Adrenal gland (tissue), 12 donors: Measurements from ENCODE around the gene MKX. TPM values are rescaled to one million over a fixed set of nuclear protein-coding genes. Genes with fewer than 3 reads are reported as not detected.
A peak's percentile ranks its signal among the peaks of the same experiment; 100 is the strongest.

Source experiments
- DNase-seq, 7 donors: peaks; one replicate each; pipeline ENCODE4 v3.0.0-alpha.2; 2019 to 2020
- H3K27ac ChIP-seq, 5 donors: fragments of 200-600 bp; sonication (generic) in 4 of 5; 1 replicate in 3 of 5; 2 replicates in 2 of 5; pipeline versions ENCODE4 v1.5.1 to v1.8.0; 2016 to 2020; ENCODE audit warnings: mild to moderate bottlenecking in 1 of 5
- H3K27me3 ChIP-seq: fragments of 200-600 bp; 2 replicates; pipeline ENCODE4 v1.8.0; 2021
- H3K36me3 ChIP-seq, 2 donors: fragments of 200-600 bp; replicated peaks in 1 of 2; 1 replicate in 1 of 2; 2 replicates in 1 of 2; pipeline versions ENCODE4 v1.5.1 to v1.8.0; 2018 to 2022
- H3K4me1 ChIP-seq, 2 donors: fragments of 200-600 bp; replicated peaks in 1 of 2; 1 replicate in 1 of 2; 2 replicates in 1 of 2; pipeline versions ENCODE4 v1.5.1 to v1.8.0; 2018 to 2021
- H3K4me3 ChIP-seq, 4 donors: fragments of 200-600 bp; sonication (generic) in 3 of 4; one replicate each; pipeline ENCODE4 v1.5.1; 2016 to 2018
- H3K9me3 ChIP-seq, 3 donors: fragments of 200-600 bp; sonication (generic) in 1 of 3; replicated peaks in 1 of 3; 1 replicate in 2 of 3; 2 replicates in 1 of 3; pipeline versions ENCODE4 v1.5.1 to v1.8.0; 2016 to 2021
- POLR2A ChIP-seq, 2 donors: fragments of 450-650 bp; IDR thresholded peaks; one replicate each; pipeline ENCODE4 v1.6.1; 2017; ENCODE audit warnings: antibody characterized with exemption in 2 of 2, mild to moderate bottlenecking in 2 of 2, moderate library complexity in 1 of 2
- WGBS, 4 donors: extraction: QIAGEN DNeasy Blood & Tissue Kit in 2 of 4; methylation state at CpG; one replicate each; pipeline versions ENCODE4 v1.1.5 to v1.1.7; 2013 to 2017; 5-methylcytosine and 5-hydroxymethylcytosine counted together
- intact Hi-C, 2 donors: fragments of 100-400 bp; cut with DNase I; formaldehyde crosslinking; loops; one replicate each; pipeline versions ENCODE4 v1.14.1 to v1.15.0; 2022 to 2023
- polyA plus RNA-seq, 3 donors: library from polyadenylated mRNA; stranded (reverse); fragments of 200-250 nt in 2 of 3; fragments of 350-450 nt in 1 of 3; fragmentation: Illumina TruSeq in 1 of 3; extraction: RNeasy Lipid Tissue Mini Kit (QIAGEN cat#74804) in 1 of 3; gene quantifications; one replicate each; pipeline ENCODE4 v1.2.3, GENCODE V29; 2013 to 2014
- total RNA-seq, 9 donors: library from RNA; depleted of rRNA in 4 of 9; stranded (reverse); fragments of >200 nt in 4 of 9; fragments of 120-200 nt in 1 of 9; fragmentation: NEBNext Ultra II Directional in 1 of 9; extraction: Animal tissue kit (Norgen Biotek cat#: 25700) in 1 of 9; gene quantifications; one replicate each; pipeline versions ENCODE4 v1.1.0 to v1.2.4, GENCODE V29; 2013 to 2023
- TF ChIP-seq, protein P1 (sequence below), 6 experiments: fragments of 450-650 bp in 4 of 6; fragments of 200-600 bp in 2 of 6; sonication (generic) in 1 of 6; IDR thresholded peaks; 1 replicate in 5 of 6; 2 replicates in 1 of 6; pipeline versions ENCODE4 v1.5.1 to v1.8.0; 2016 to 2021; ENCODE audit warnings: antibody characterized with exemption in 6 of 6, mild to moderate bottlenecking in 2 of 6, moderate library complexity in 1 of 6
- donor health status: healthy with polysubstance abuse.
- donor health status: Bipolar disorder and iron deficiency.
- donor health status: DM: yes; HTN: yes; CAD: no.
- donor health status: DM: no; HTN: no; CAD: no.
- donor health status: DM: no; HTN: no; CAD: no.
- donor health status: DM: yes; HTN: yes; CAD: no.

The MKX gene
- total and polyA plus RNA-seq, 12 donors, result 0.06 to 5.4 (median 1.3) TPM

GRCh38 chr10:27741173-27742091 is 4.2 kb downstream of the MKX start:
- Histone ChIP-seq H3K4me1 (peaks cover 16 to 46% of the 10 kb centered on the region in 2 donors), H3K9me3 (no peaks in the 10 kb centered on the region), H3K4me3 (peak overlapping the region in 1 of 4 donors; percentile 72), H3K27ac (no peak overlapping the region), H3K27me3 (peaks cover 48% of the 10 kb centered on the region), H3K36me3 (no peaks in the 10 kb centered on the region)
- intact Hi-C loops, result loop anchor here in 1 of 2 donors (5.0 kb wide), 1 partner anchor 436 kb away; no protein-coding TSS in a partner anchor
- WGBS, 4 donors, result 20 to 28% (median 22%) methylated on average over 38 to 55 of the region's 55 CpGs
- peak in 3 of 7 donors; percentile 4 to 27 (median 25) for DNase-seq
- TF ChIP-seq POLR2A (IDR thresholded peaks at IDR 0.05), result no peak
- TF ChIP-seq, protein P1, sequence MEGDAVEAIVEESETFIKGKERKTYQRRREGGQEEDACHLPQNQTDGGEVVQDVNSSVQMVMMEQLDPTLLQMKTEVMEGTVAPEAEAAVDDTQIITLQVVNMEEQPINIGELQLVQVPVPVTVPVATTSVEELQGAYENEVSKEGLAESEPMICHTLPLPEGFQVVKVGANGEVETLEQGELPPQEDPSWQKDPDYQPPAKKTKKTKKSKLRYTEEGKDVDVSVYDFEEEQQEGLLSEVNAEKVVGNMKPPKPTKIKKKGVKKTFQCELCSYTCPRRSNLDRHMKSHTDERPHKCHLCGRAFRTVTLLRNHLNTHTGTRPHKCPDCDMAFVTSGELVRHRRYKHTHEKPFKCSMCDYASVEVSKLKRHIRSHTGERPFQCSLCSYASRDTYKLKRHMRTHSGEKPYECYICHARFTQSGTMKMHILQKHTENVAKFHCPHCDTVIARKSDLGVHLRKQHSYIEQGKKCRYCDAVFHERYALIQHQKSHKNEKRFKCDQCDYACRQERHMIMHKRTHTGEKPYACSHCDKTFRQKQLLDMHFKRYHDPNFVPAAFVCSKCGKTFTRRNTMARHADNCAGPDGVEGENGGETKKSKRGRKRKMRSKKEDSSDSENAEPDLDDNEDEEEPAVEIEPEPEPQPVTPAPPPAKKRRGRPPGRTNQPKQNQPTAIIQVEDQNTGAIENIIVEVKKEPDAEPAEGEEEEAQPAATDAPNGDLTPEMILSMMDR (IDR thresholded peaks at IDR 0.05), result no peak

DNA sequence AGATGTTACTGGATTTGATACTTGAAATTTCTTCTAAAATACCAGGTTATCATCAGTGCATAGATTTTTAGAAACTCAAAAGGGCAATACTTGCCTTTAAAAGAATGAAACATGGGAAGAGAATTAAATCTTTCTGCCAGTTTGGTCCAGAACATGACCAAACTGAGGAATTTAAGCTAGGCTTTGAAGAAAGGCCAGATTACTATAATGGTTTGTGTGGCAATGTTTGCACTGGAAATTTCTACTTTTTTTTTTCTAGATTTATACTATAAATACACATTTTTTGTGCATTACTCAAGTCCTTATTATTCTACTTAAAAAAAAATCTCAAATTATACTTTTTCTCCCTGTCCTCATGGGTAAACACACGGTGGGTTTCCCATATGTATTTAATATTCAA is 9.2 kb downstream of the MKX start:
- TF ChIP-seq, protein P1 (IDR thresholded peaks at IDR 0.05), result no peak
- TF ChIP-seq POLR2A (IDR thresholded peaks at IDR 0.05), result no peak
- 83 to 93% (median 86%) methylated on average over 1 of the region's 1 CpG for WGBS, 4 donors
- Histone ChIP-seq H3K36me3 (no peaks in the 10 kb centered on the region), H3K4me1 (peaks cover 0 to 2% of the 10 kb centered on the region in 2 donors), H3K4me3 (no peak overlapping the region), H3K27ac (no peak overlapping the region), H3K9me3 (no peaks in the 10 kb centered on the region), H3K27me3 (peaks cover 11% of the 10 kb centered on the region)
- intact Hi-C loops, result no loop called here
- no peak for DNase-seq

DNA sequence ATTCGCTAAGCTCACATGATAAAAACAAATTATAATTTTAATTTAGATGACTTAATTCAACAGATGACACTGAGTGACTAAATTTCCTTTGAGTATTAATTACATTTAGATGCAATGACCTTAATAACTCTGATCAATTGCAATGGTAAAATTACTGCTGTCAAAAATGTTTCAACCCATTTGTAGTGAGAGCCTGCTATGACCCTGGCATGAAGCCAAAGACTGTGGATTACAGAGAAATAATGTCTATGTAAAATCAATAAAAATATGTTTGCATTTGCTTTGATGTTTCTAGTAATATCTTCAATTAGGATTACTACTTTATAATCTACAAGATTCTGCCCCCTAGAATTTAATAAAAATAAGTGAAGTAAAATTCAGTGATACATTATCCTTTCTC is 15.6 kb downstream of the MKX start:
- H3K27ac ChIP-seq, result no peak overlapping the region
- intact Hi-C loops, result no loop called here
- H3K27me3 ChIP-seq, result no peaks in the 10 kb centered on the region
- no peaks in the 10 kb centered on the region for H3K4me1 ChIP-seq
- no peak for DNase-seq
- TF ChIP-seq POLR2A (IDR thresholded peaks at IDR 0.05), result no peak
- TF ChIP-seq, protein P1 (IDR thresholded peaks at IDR 0.05), result no peak
- no peaks in the 10 kb centered on the region for H3K36me3 ChIP-seq
- no peak overlapping the region for H3K4me3 ChIP-seq
- 89 to 98% (median 96%) methylated on average over 1 of the region's 1 CpG for WGBS, 4 donors
- H3K9me3 ChIP-seq, result no peaks in the 10 kb centered on the region

GRCh38 chr10:27728338-27728737 is 17.3 kb downstream of the MKX start:
- 79 to 81% (median 80%) methylated on average over 3 of the region's 3 CpGs for WGBS, 4 donors
- DNase-seq, result no peak
- Histone ChIP-seq H3K4me1 (no peaks in the 10 kb centered on the region), H3K9me3 (no peaks in the 10 kb centered on the region), H3K27ac (no peak overlapping the region), H3K27me3 (no peaks in the 10 kb centered on the region), H3K4me3 (no peak overlapping the region), H3K36me3 (no peaks in the 10 kb centered on the region)
- intact Hi-C loops, result no loop called here
- no peak for TF ChIP-seq POLR2A (IDR thresholded peaks at IDR 0.05)
- TF ChIP-seq, protein P1 (IDR thresholded peaks at IDR 0.05), result no peak
